ENCODE results near the gene CAMK2N2. TPM values are rescaled to one million over a fixed set of nuclear protein-coding genes. Genes with fewer than 3 reads are reported as not detected.

Gene CAMK2N2
- total RNA-seq, 1 donor from 2014 or later: not detected

- no peak for DNase-seq (ENCODE audit: low spot score)
- Histone ChIP-seq H3F3A (ENCODE audit: low read depth) (peaks cover 5% of the 10 kb centered on the region), H3K27me3 (peaks cover 19% of the 10 kb centered on the region), H3K4me1 (no peaks in the 10 kb centered on the region), H3K4me3 (no peak overlapping the region), H3K36me3 (no peaks in the 10 kb centered on the region), H3K4me2 (no peak overlapping the region), H3K27ac (no peak overlapping the region), H3K9me3 (ENCODE audit: low read depth) (no peaks in the 10 kb centered on the region), H4K20me1 (ENCODE audit: low read depth) (peaks cover 28% of the 10 kb centered on the region), H2AFZ (replicated peaks) (no peak overlapping the region), H3K79me2 (ENCODE audit: low read depth) (no peaks in the 10 kb centered on the region), H3K9ac (no peak overlapping the region)
- H3K36me3 Mint-ChIP-seq: no peaks in the 10 kb centered on the region
- H3K4me1 Mint-ChIP-seq: no peaks in the 10 kb centered on the region
- peaks cover 18% of the 10 kb centered on the region for H3K27me3 Mint-ChIP-seq (ENCODE audit: insufficient read depth, low read depth)
- H3K9me3 Mint-ChIP-seq: no peaks in the 10 kb centered on the region
- TF ChIP-seq CTCF (IDR thresholded peaks at IDR 0.05) (no peak), EZH2 (IDR thresholded peaks at IDR 0.05) (no peak)
- H3K27ac Mint-ChIP-seq: no peak overlapping the region
- no peak overlapping the region for H3K4me3 Mint-ChIP-seq
Observed at GRCh38 chr3:184237807-184238206, 23.5 kb downstream of the CAMK2N2 start.

- Histone ChIP-seq H3K36me3 (no peaks in the 10 kb centered on the region), H3K4me2 (no peak overlapping the region), H3K9me3 (ENCODE audit: low read depth) (no peaks in the 10 kb centered on the region), H3K27ac (no peak overlapping the region), H3K9ac (no peak overlapping the region), H3K27me3 (peaks cover 25% of the 10 kb centered on the region), H3K4me3 (no peak overlapping the region), H2AFZ (replicated peaks) (no peak overlapping the region), H3F3A (ENCODE audit: low read depth) (peaks cover 5% of the 10 kb centered on the region), H3K79me2 (ENCODE audit: low read depth) (no peaks in the 10 kb centered on the region), H3K4me1 (no peaks in the 10 kb centered on the region), H4K20me1 (ENCODE audit: low read depth) (peaks cover 27% of the 10 kb centered on the region)
- H3K27ac Mint-ChIP-seq: no peak overlapping the region
- no peak for DNase-seq (ENCODE audit: low spot score)
- H3K9me3 Mint-ChIP-seq: peaks cover 2% of the 10 kb centered on the region
- peaks cover 24% of the 10 kb centered on the region for H3K27me3 Mint-ChIP-seq (ENCODE audit: insufficient read depth, low read depth)
- no peak overlapping the region for H3K4me3 Mint-ChIP-seq
- no peak for TF ChIP-seq EZH2 (IDR thresholded peaks at IDR 0.05)
- no peak for TF ChIP-seq EZH2phosphoT487 (IDR thresholded peaks at IDR 0.05)
- TF ChIP-seq CTCF (IDR thresholded peaks at IDR 0.05): no peak
- no peaks in the 10 kb centered on the region for H3K4me1 Mint-ChIP-seq
- no peaks in the 10 kb centered on the region for H3K36me3 Mint-ChIP-seq
Observed at GRCh38 chr3:184237211-184237610, 24.1 kb downstream of the CAMK2N2 start.

GRCh38 chr3:184236636-184237035, 24.7 kb downstream of the CAMK2N2 start:
- H3K27me3 ChIP-seq: peaks cover 30% of the 10 kb centered on the region
- H2AFZ ChIP-seq (replicated peaks): no peak overlapping the region
- H3K4me2 ChIP-seq: no peak overlapping the region
- TF ChIP-seq CTCF (IDR thresholded peaks at IDR 0.05) (no peak), EZH2phosphoT487 (IDR thresholded peaks at IDR 0.05) (no peak), EZH2 (IDR thresholded peaks at IDR 0.05) (no peak)
- peaks cover 26% of the 10 kb centered on the region for H4K20me1 ChIP-seq (ENCODE audit: low read depth)
- H3K4me1 ChIP-seq: no peaks in the 10 kb centered on the region
- H3K4me3 ChIP-seq: no peak overlapping the region
- peaks cover 5% of the 10 kb centered on the region for H3F3A ChIP-seq (ENCODE audit: low read depth)
- H3K27me3 Mint-ChIP-seq (ENCODE audit: insufficient read depth, low read depth): peaks cover 28% of the 10 kb centered on the region
- H3K27ac Mint-ChIP-seq: no peak overlapping the region
- no peak for DNase-seq (ENCODE audit: low spot score)
- no peaks in the 10 kb centered on the region for H3K4me1 Mint-ChIP-seq
- H3K9ac ChIP-seq: no peak overlapping the region
- no peak overlapping the region for H3K27ac ChIP-seq
- no peaks in the 10 kb centered on the region for H3K36me3 Mint-ChIP-seq
- no peak overlapping the region for H3K4me3 Mint-ChIP-seq
- H3K9me3 ChIP-seq (ENCODE audit: low read depth): no peaks in the 10 kb centered on the region
- H3K9me3 Mint-ChIP-seq: peaks cover 2% of the 10 kb centered on the region
- no peaks in the 10 kb centered on the region for H3K79me2 ChIP-seq (ENCODE audit: low read depth)
- H3K36me3 ChIP-seq: no peaks in the 10 kb centered on the region

All from neural progenitor cell (in vitro differentiated cells).